Hair follicle dermal papilla cell (primary cell): Measurements from ENCODE around the gene UGT1A8. TPM values are rescaled to one million over a fixed set of nuclear protein-coding genes. Genes with fewer than 3 reads are reported as not detected.

Experiments used
- total RNA-seq: library from RNA; depleted of rRNA; stranded (reverse); fragments of >200 nt; gene quantifications from 2 replicates; pipeline ENCODE4 v1.2.3, GENCODE V29; 2012

Gene UGT1A8
- not detected in 2 replicates for total RNA-seq

DNA sequence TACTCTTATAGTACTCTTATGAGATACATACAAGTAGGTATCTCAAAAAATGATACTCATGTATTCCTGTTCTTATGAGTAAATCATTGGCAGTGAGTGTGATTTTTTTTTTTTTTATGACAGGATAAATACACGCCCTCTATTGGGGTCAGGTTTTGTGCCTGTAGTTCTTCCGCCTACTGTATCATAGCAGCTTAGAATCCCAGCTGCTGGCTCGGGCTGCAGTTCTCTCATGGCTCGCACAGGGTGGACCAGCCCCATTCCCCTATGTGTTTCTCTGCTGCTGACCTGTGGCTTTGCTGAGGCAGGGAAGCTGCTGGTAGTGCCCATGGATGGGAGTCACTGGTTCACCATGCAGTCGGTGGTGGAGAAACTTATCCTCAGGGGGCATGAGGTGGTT, at the start of gene UGT1A8:
TSS of gene UGT1A8 (plus strand) at position 158 of the 400 bp plus-strand sequence. CDS start at position 233, 75 bp downstream.

DNA sequence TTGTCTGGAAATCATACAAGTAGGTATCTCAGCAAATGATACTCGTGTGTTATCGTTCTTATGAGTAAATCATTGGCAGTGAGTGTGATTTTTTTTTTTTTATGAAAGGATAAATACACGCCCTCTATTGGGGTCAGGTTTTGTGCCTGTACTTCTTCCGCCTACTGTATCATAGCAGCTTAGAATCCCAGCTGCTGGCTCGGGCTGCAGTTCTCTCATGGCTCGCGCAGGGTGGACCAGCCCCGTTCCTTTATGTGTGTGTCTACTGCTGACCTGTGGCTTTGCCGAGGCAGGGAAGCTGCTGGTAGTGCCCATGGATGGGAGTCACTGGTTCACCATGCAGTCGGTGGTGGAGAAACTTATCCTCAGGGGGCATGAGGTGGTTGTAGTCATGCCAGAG, 18.9 kb downstream of the UGT1A8 start, which contains the start of gene UGT1A10:
TSS of gene UGT1A10 (plus strand) at position 143 of the 400 bp plus-strand sequence. CDS start at position 218, 75 bp downstream.

DNA sequence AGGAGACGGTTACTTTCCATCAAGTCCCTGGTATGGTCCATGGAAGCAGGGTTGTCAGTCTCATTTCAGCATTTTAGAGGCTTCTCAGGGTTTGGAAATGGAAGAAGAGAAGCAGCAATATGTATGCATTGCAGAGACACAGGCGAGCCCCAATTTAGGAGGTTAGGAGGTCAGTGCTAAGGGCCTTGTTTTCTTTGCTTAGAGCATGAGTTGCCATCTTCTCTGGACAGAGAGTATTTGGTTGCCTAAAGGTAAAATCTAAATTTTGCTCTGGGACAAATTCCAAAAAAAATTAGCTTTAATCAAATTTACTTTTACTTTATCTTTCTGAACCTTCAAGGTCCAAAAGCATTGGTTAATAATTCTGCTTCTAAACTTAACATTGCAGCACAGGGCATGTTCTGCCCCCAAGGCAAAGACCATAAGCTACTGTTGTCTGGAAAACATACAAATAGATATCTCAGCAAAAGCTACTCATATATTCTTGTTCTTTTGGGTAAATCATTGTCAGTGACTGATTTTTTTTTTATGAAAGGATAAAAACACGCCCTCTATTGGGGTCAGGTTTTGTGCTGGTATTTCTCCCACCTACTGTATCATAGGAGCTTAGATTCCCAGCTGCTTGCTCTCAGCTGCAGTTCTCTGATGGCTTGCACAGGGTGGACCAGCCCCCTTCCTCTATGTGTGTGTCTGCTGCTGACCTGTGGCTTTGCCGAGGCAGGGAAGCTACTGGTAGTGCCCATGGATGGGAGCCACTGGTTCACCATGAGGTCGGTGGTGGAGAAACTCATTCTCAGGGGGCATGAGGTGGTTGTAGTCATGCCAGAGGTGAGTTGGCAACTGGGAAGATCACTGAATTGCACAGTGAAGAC, 54.1 kb downstream of the UGT1A8 start, which contains the start of gene UGT1A9:
TSS of gene UGT1A9 (plus strand) at position 609 of the 872 bp plus-strand sequence. CDS start at position 646, 37 bp downstream.

DNA sequence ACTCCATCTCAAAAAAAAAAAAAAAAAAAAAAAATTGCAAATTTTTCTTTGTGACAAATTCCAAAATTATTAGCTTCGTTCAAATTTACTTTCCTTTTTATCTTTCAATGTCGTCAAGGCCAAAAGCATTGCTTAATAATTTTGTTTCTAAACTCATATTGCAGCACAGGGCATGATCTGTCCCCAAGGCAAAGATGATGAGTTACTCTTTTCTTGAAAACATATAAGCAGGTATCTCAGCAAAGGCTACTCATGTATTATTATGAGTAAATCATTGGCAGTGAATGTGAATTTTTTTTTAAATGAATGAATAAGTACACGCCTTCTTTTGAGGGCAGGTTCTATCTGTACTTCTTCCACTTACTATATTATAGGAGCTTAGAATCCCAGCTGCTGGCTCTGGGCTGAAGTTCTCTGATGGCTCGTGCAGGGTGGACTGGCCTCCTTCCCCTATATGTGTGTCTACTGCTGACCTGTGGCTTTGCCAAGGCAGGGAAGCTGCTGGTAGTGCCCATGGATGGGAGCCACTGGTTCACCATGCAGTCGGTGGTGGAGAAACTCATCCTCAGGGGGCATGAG, 64.2 kb downstream of the UGT1A8 start, which contains the start of gene UGT1A7:
TSS of gene UGT1A7 (plus strand) at position 381 of the 579 bp plus-strand sequence. CDS start at position 418, 37 bp downstream.

DNA sequence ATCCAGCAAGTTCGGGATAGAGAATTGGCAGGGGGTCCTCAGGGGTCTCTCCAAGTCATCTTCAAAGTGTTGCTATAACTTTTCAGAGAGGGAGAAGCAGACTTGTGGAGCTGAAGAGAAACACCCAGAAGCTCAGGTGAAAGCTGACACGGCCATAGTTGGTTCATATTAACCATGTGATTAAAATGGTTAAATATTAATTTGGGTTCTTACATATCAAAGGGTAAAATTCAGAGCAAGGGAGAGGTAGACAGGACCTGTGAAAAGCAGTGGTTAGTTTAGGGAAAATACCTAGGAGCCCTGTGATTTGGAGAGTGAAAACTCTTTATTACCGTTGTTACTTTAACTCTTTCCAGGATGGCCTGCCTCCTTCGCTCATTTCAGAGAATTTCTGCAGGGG, 75.2 kb downstream of the UGT1A8 start, which contains the start of gene UGT1A6:
TSS of gene UGT1A6 (plus strand) at position 243 of the 400 bp plus-strand sequence. CDS start at position 358, 115 bp downstream.

DNA sequence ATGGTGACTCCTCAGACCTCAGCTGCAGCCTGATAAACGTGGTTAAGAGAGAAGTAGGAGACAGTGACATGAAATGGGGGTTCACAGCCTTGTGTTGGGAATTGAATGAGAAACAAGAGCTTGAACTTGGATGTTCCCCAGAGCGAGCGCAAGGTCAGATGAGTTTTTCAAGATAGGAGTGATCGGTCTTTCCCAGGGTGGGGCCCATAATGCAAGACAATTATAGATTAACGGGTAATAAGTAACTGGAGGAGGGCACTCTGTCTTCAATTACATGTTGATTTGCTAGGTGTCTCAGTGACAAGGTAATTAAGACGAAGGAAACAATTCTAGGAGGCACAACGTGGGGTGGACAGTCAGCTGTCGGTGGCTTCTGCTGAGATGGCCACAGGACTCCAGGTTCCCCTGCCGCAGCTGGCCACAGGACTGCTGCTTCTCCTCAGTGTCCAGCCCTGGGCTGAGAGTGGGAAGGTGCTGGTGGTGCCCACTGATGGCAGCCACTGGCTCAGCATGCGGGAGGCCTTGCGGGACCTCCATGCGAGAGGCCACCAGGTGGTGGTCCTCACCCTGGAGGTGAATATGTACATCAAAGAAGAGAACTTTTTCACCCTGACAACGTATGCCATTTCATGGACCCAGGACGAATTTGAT, 95.3 kb downstream of the UGT1A8 start, which contains the start of gene UGT1A5:
TSS of gene UGT1A5 (plus strand) at position 297 of the 651 bp plus-strand sequence. CDS start at position 382, 85 bp downstream.

DNA sequence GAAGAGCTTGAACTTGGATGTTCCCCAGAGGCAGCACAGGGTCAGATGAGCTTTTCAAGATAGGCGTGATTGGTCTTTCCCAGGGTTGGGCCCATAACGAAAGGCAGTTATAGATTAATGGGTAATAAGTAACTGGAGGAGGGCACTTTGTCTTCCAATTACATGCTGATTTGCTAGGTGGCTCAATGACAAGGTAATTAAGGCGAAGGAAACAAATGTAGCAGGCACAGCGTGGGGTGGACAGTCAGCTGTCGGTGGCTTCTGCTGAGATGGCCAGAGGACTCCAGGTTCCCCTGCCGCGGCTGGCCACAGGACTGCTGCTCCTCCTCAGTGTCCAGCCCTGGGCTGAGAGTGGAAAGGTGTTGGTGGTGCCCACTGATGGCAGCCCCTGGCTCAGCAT, 101.1 kb downstream of the UGT1A8 start, which contains the start of gene UGT1A4:
TSS of gene UGT1A4 (plus strand) at position 185 of the 400 bp plus-strand sequence. CDS start at position 270, 85 bp downstream.

DNA sequence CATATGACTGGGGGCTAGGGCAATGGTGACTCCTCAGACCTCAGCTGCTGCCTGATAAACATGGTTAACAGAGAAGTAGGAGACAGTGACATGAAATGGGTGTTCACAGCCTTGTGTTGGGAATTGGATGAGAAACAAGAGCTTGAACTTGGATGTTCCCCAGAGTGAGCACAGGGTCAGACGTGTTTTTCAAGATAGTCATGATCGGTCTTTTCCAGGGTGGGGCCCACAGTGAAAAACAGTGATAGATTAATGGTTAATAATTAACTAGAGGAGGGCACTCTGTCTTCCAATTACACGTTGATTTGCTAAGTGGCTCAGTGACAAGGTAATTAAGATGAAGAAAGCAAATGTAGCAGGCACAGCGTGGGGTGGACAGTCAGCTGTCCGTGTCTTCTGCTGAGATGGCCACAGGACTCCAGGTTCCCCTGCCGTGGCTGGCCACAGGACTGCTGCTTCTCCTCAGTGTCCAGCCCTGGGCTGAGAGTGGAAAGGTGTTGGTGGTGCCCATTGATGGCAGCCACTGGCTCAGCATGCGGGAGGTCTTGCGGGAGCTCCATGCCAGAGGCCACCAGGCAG, 111.4 kb downstream of the UGT1A8 start, which contains the start of gene UGT1A3:
TSS of gene UGT1A3 (plus strand) at position 320 of the 579 bp plus-strand sequence. CDS start at position 405, 85 bp downstream.

DNA sequence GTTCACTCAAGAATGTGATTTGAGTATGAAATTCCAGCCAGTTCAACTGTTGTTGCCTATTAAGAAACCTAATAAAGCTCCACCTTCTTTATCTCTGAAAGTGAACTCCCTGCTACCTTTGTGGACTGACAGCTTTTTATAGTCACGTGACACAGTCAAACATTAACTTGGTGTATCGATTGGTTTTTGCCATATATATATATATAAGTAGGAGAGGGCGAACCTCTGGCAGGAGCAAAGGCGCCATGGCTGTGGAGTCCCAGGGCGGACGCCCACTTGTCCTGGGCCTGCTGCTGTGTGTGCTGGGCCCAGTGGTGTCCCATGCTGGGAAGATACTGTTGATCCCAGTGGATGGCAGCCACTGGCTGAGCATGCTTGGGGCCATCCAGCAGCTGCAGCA, 142.6 kb downstream of the UGT1A8 start, which contains the start of gene UGT1A1:
TSS of gene UGT1A1 (plus strand) at position 228 of the 400 bp plus-strand sequence. CDS start at position 246, 18 bp downstream.

DNA sequence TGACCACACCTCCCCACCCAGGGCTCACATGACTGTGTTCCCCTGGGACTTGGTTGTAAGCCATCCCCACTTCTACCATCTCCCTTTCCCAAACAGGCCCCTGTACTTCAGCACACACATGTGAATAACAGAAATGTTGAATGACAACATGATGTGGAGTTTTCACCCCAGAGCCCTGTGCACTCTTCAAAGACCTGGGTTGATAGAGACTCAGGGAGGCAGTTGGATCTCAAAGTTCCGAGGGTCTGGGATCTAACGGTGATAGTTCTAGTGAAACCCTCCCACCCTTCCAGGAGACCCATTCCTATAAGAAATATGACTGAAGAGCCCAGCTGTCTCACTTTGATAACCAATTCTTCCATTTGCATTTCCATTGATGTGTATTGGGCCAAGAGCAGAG, 160.6 kb downstream of the UGT1A8 start, which contains the start of gene MROH2A:
TSS of gene MROH2A (plus strand) at position 301 of the 400 bp plus-strand sequence. CDS start 1,029 bp downstream, outside the sequence.

Other genes with a start within 250 kb of the UGT1A8 start
- gene USP40, start 50.9 kb upstream of the UGT1A8 start, total RNA-seq = 36.5 and 36.6 TPM in 2 replicates
- not detected in 2 replicates for gene UGT1A10, start 18.8 kb downstream of the UGT1A8 start, total RNA-seq
- not detected in 2 replicates for gene UGT1A9, start 54.3 kb downstream of the UGT1A8 start, total RNA-seq
- not detected in 2 replicates for gene UGT1A7, start 64.3 kb downstream of the UGT1A8 start, total RNA-seq
- gene UGT1A6, start 75.3 kb downstream of the UGT1A8 start, total RNA-seq = not detected in 2 replicates
- gene UGT1A5, start 95.3 kb downstream of the UGT1A8 start, total RNA-seq = not detected in 2 replicates
- gene UGT1A4, start 101.1 kb downstream of the UGT1A8 start, total RNA-seq = not detected in 2 replicates
- gene UGT1A3, start 111.4 kb downstream of the UGT1A8 start, total RNA-seq = not detected in 2 replicates
- not detected in 2 replicates for gene UGT1A1, start 142.6 kb downstream of the UGT1A8 start, total RNA-seq
- not detected in 2 replicates for gene MROH2A, start 160.7 kb downstream of the UGT1A8 start, total RNA-seq
- 2.6 and 2.8 TPM in 2 replicates for gene HJURP, start 236.9 kb downstream of the UGT1A8 start, total RNA-seq